ENCODE data around the gene MS4A12.
A peak's percentile ranks its signal among the peaks of the same experiment; 100 is the strongest.

MS4A12 gene

DNA sequence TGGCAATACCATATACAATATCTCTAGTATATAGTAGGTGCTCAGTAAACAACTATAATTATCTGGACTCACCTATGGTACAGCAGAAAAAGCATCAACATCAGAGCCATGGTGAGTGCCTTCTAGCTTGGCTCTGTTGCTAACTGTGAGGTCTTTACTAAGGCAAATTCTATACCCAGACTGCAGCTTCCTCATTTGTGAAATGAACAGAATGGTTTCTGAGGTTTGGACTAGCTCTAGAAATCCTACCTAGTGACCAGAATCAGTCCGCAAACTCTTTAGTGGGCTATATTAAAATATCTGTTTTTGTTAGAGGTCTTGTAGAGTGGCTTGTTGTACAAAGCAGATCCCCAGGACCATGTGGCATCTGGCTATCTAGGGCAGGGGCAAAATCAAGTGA, 33.2 kb upstream of the MS4A12 start:
- ChIA-PET CTCF (no interaction called here), POLR2A (no interaction called here)
- DNase-seq (ENCODE audit: extremely low spot score): no peak
- TF ChIP-seq ZNF384 (IDR thresholded peaks at IDR 0.05): no peak

DNA sequence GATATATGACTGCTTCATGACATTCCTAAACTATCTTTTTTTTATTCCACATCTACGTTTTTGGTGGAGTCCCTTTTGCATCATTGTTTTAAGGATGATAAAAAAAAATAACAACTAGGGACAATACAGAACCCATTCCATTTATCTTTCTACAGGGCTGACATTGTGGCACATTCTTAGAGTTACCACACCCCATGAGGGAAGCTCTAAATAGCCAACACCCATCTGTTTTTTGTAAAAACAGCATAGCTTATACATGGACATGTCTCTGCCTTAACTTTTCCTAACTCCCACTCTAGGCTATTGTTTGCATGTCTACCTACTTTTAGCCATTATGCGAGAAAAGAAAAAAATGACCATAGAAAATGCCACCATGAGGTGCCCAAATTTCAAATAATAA, 23.7 kb upstream of the MS4A12 start:
- TF ChIP-seq TARDBP (IDR thresholded peaks at IDR 0.05): no peak
- DNase-seq (ENCODE audit: extremely low spot score): no peak
- CTCF ChIA-PET: no interaction called here
- POLR2A ChIA-PET: no interaction called here

DNA sequence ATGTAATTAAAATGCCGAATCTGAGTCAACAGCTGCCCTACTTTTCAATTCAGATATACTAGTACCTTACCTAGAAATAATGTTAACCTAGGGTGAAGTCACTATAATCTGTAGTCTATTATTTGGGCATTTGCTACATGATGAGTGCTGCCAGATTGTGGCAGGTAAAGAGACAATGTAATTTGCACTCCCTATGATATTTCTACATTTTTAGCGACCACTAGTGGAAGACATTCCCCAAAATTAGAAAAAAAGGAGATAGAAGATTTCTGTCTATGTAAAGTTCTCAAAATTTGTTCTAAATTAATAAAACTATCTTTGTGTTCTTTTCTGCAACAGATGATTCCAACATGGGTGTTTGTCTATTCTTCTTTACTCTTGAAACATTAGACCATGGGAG, 22.9 kb upstream of the MS4A12 start:
- TF ChIP-seq HDGF (IDR thresholded peaks at IDR 0.05; ENCODE audit: borderline replicate concordance) (no peak), FOXA1 (IDR thresholded peaks at IDR 0.05) (no peak), CTBP1 (IDR thresholded peaks at IDR 0.05; ENCODE audit: borderline replicate concordance) (no peak), ZNF384 (IDR thresholded peaks at IDR 0.05) (no peak), LEF1 (IDR thresholded peaks at IDR 0.05; ENCODE audit: borderline replicate concordance) (no peak), L3MBTL2 (conservative IDR thresholded peaks at IDR 0.05) (no peak), NFRKB (IDR thresholded peaks at IDR 0.05) (no peak), SUZ12 (IDR thresholded peaks at IDR 0.05) (no peak), ARNT (IDR thresholded peaks at IDR 0.05) (no peak), ELF4 (IDR thresholded peaks at IDR 0.05) (no peak)
- TF ChIP-seq, protein P1, sequence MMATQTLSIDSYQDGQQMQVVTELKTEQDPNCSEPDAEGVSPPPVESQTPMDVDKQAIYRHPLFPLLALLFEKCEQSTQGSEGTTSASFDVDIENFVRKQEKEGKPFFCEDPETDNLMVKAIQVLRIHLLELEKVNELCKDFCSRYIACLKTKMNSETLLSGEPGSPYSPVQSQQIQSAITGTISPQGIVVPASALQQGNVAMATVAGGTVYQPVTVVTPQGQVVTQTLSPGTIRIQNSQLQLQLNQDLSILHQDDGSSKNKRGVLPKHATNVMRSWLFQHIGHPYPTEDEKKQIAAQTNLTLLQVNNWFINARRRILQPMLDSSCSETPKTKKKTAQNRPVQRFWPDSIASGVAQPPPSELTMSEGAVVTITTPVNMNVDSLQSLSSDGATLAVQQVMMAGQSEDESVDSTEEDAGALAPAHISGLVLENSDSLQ (IDR thresholded peaks at IDR 0.05): no peak
- DNase-seq (ENCODE audit: extremely low spot score): no peak
- POLR2A ChIA-PET: no interaction called here
- CTCF ChIA-PET: no interaction called here

DNA sequence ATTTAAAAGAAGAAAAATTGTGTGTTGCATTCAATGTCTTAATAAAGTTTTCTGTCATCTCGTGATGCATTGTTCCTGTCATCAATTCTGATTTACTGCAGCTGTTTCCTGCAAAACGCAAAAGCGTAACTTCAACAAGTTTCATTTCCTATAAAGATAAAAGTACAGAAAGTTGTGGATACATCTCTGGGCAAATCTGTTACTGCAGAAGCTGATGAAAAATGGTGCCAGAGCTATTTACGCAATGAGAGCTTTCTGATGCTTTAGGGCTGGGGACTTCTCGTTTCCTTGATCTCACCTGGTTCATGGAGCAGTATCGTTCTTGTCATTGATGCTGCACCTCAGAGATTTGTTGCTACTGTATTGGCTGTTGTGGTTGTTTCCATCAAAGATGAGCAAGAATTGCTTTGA, 15.5 kb upstream of the MS4A12 start:
- ChIA-PET POLR2A (no interaction called here), CTCF (no interaction called here)

DNA sequence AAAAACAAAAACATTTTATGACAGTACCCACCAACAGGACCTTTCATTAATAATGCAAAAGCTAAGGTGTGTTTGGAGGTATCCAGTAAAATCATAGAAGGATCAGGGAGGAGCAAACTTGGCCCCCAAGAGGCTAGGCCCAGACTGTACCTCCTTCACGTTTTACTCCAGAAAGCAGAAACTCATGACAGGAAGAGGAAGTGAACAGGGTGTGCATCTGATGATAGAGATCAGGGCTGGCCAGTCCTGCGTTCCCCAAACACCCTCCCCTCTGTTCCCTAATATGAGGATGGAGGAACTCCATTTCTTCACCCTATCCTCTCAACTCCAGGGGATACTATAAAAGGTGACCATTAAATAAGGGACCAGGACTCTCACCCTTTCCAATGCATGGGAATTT, 10.2 kb upstream of the MS4A12 start:
- ChIA-PET CTCF (no interaction called here), POLR2A (no interaction called here)
- no peak for DNase-seq (ENCODE audit: extremely low spot score)
- TF ChIP-seq SP1 (IDR thresholded peaks at IDR 0.05) (no peak), SUZ12 (IDR thresholded peaks at IDR 0.05) (no peak), ELF4 (IDR thresholded peaks at IDR 0.05) (no peak)

More for the DNA sequence above, 15.5 kb upstream of the MS4A12 start:
- TF ChIP-seq BHLHE40 (IDR thresholded peaks at IDR 0.05; ENCODE audit: borderline replicate concordance): no peak
- TF ChIP-seq CTBP1 (IDR thresholded peaks at IDR 0.05; ENCODE audit: borderline replicate concordance): no peak
- TF ChIP-seq FOXA1 (IDR thresholded peaks at IDR 0.05): no peak
- TF ChIP-seq LEF1 (IDR thresholded peaks at IDR 0.05; ENCODE audit: borderline replicate concordance): no peak
- DNase-seq (ENCODE audit: extremely low spot score): no peak

DNA sequence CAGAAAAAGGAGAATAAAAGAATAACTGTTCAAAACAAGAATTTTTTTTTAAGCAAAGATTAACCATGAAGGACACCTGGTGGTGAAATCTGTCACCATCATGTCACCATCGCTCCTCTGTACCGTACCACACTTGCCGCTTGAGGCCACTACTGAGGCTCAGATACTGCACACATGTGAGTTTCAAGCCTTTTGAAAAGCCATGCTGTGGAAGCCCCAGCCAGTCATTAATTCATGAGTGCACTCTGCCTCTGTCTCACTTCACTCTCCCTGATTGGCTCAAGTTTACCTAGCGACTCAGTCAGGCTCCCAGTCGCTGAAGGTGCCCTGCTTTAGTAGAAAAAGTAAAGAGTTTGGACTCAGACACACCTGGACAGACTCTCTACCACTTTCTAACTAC, 6.6 kb upstream of the MS4A12 start:
- ChIA-PET CTCF (no interaction called here), POLR2A (no interaction called here)
- TF ChIP-seq BHLHE40 (IDR thresholded peaks at IDR 0.05; ENCODE audit: borderline replicate concordance) (no peak), ZNF384 (IDR thresholded peaks at IDR 0.05) (no peak), SUZ12 (IDR thresholded peaks at IDR 0.05) (no peak), TARDBP (IDR thresholded peaks at IDR 0.05) (no peak), FOXA1 (IDR thresholded peaks at IDR 0.05) (no peak), LEF1 (IDR thresholded peaks at IDR 0.05; ENCODE audit: borderline replicate concordance) (no peak), HDGF (IDR thresholded peaks at IDR 0.05; ENCODE audit: borderline replicate concordance) (no peak), SP1 (IDR thresholded peaks at IDR 0.05) (no peak)
- TF ChIP-seq, protein P1 (IDR thresholded peaks at IDR 0.05): no peak
- DNase-seq (ENCODE audit: extremely low spot score): peak; percentile 39

DNA sequence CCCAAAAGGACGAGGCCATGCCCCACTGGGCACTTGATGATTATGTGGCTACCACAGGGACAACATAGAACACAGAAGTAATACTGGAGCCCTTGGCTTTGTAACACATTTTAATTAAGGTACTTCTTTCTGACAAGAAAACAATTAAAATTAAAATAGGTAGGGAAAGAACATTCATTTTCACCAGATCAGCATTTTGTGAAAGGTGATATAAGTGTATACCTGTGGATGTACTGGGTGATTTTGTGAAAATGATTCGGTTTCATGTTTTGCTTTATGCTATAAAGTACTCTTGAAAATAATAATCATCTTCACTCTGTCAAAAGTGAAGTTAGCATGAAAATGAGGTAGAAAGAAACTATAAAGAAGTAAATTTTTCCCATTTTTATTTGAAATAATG, 876 bp downstream of the MS4A12 start:
- DNase-seq (ENCODE audit: extremely low spot score): no peak
- TF ChIP-seq FOXK2 (IDR thresholded peaks at IDR 0.05): no peak
- POLR2A ChIA-PET: no interaction called here
- CTCF ChIA-PET: no interaction called here

DNA sequence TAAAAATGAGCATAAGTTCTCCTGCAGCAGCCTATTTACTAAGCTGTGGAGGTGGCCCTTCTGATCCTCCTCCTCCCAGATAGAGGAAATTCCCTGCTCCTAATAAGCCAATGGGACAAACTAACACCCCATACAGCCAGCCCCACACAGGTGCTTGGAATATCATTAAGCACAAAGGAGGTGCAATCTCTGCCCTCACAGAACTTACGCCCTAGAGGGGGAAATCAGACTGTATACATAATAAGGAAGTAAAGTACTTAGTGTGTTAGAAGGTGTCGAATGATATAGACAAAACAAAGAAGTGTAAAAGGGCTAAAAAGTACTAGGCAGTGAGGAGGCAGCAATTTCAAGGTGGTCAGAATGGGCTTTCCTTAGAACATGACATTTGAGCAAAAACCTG, 5.8 kb downstream of the MS4A12 start:
- TF ChIP-seq, protein P1 (IDR thresholded peaks at IDR 0.05): no peak
- TF ChIP-seq SP1 (IDR thresholded peaks at IDR 0.05) (no peak), LEF1 (IDR thresholded peaks at IDR 0.05; ENCODE audit: borderline replicate concordance) (no peak), NFRKB (IDR thresholded peaks at IDR 0.05) (no peak), ARNT (IDR thresholded peaks at IDR 0.05) (no peak), TARDBP (IDR thresholded peaks at IDR 0.05) (no peak), CTBP1 (IDR thresholded peaks at IDR 0.05; ENCODE audit: borderline replicate concordance) (no peak), ZNF384 (IDR thresholded peaks at IDR 0.05) (no peak), FOXK2 (IDR thresholded peaks at IDR 0.05) (no peak), BHLHE40 (IDR thresholded peaks at IDR 0.05; ENCODE audit: borderline replicate concordance) (no peak), FOXM1 (IDR thresholded peaks at IDR 0.05; ENCODE audit: borderline replicate concordance) (no peak), HDGF (IDR thresholded peaks at IDR 0.05; ENCODE audit: borderline replicate concordance) (no peak), SUZ12 (IDR thresholded peaks at IDR 0.05) (no peak), FOXA1 (IDR thresholded peaks at IDR 0.05) (no peak), L3MBTL2 (conservative IDR thresholded peaks at IDR 0.05) (no peak)
- CTCF ChIA-PET: no interaction called here
- POLR2A ChIA-PET: no interaction called here
- DNase-seq (ENCODE audit: extremely low spot score): no peak
